Fibroblast of lung (primary cell): ENCODE measurements around the gene NANS. TPM values are rescaled to one million over a fixed set of nuclear protein-coding genes. Genes with fewer than 3 reads are reported as not detected.

ENCODE experiments used
- DNase-seq, 2 donors: peaks; one replicate each; pipeline versions ENCODE4 v3.0.0 to v3.0.0-alpha.2; 2010; ENCODE audit warnings: low read depth in 2 of 2
- H2AFZ ChIP-seq: 2 replicates; pipeline ENCODE4 v1.5.1; 2012; ENCODE audit warnings: low read length, control low read depth, inconsistent platforms
- H3K27ac ChIP-seq: 2 replicates; pipeline ENCODE4 v1.5.1; 2011; ENCODE audit warnings: low read length, control low read depth; ENCODE audit not compliant: insufficient read depth
- H3K27me3 ChIP-seq: 2 replicates; pipeline ENCODE4 v1.5.1; 2011; ENCODE audit warnings: mild to moderate bottlenecking, low read length; ENCODE audit not compliant: control insufficient read depth, insufficient read depth
- H3K36me3 ChIP-seq: 2 replicates; pipeline ENCODE4 v1.5.1; 2011; ENCODE audit warnings: low read length; ENCODE audit not compliant: control insufficient read depth, insufficient read depth
- H3K4me1 ChIP-seq: 2 replicates; pipeline ENCODE4 v1.5.1; 2011; ENCODE audit warnings: low read length; ENCODE audit not compliant: control insufficient read depth, insufficient read depth; ENCODE audit errors: extremely low read depth
- H3K4me2 ChIP-seq: 2 replicates; pipeline ENCODE4 v1.5.1; 2011; ENCODE audit warnings: low read length, control low read depth; ENCODE audit not compliant: insufficient read depth; ENCODE audit errors: extremely low read depth
- H3K4me3 ChIP-seq, 4 experiments: fragments of 200-600 bp in 1 of 4; sonication (generic) in 1 of 4; replicated peaks in 1 of 4; 2 replicates each; pipeline ENCODE4 v1.5.1; 2011 to 2016; ENCODE audit warnings: low read length in 4 of 4, low read depth in 3 of 4, mild to moderate bottlenecking in 3 of 4, control low read depth in 2 of 4, inconsistent platforms in 1 of 4, mixed read lengths in 1 of 4; ENCODE audit not compliant: insufficient read depth in 1 of 4; ENCODE audit errors: control extremely low read depth in 1 of 4
- H3K79me2 ChIP-seq: 2 replicates; pipeline ENCODE4 v1.5.1; 2012; ENCODE audit warnings: mild to moderate bottlenecking, low read length, inconsistent platforms; ENCODE audit not compliant: control insufficient read depth, insufficient read depth
- H3K9ac ChIP-seq: 2 replicates; pipeline ENCODE4 v1.5.1; 2011; ENCODE audit warnings: mild to moderate bottlenecking, low read length, control low read depth; ENCODE audit not compliant: insufficient read depth
- H3K9me3 ChIP-seq: 2 replicates; pipeline ENCODE4 v1.5.1; 2012; ENCODE audit warnings: low read depth, low read length; ENCODE audit not compliant: control insufficient read depth, insufficient read depth
- H4K20me1 ChIP-seq: 2 replicates; pipeline ENCODE4 v1.5.1; 2011; ENCODE audit warnings: low read length; ENCODE audit not compliant: control insufficient read depth, insufficient read depth; ENCODE audit errors: extremely low read depth
- EZH2 ChIP-seq: IDR thresholded peaks from 2 replicates; pipeline ENCODE4 v1.5.1; 2012; ENCODE audit warnings: low read length, control low read depth, mild to moderate bottlenecking; ENCODE audit errors: missing control alignments
- polyA plus RNA-seq, 2 donors: library from polyadenylated mRNA; depleted of rRNA in 1 of 2; stranded (reverse) in 1 of 2; unstranded in 1 of 2; fragments of >200 nt; gene quantifications; 2 replicates each; pipeline ENCODE4 v1.2.1, GENCODE V29; 2011 to 2012; ENCODE audit warnings: missing spikeins in 1 of 2
- total RNA-seq: library from RNA; depleted of rRNA; stranded (reverse); fragments of >200 nt; gene quantifications from 2 replicates; pipeline ENCODE4 v1.2.1, GENCODE V29; 2014
- TF ChIP-seq, protein P1 (sequence below), 2 donors: IDR thresholded peaks in 1 of 2; conservative IDR thresholded peaks in 1 of 2; 1 replicate in 1 of 2; 2 replicates in 1 of 2; pipeline ENCODE4 v1.5.1; 2011 to 2012; ENCODE audit warnings: low read length in 2 of 2, control low read depth in 1 of 2, inconsistent platforms in 1 of 2, low read depth in 1 of 2, mild to moderate bottlenecking in 1 of 2

NANS gene
- total and polyA plus RNA-seq, 2 donors (not counting 1 experiment from before 2014, with no cell fraction given), result 83.9 to 105 TPM

DNA sequence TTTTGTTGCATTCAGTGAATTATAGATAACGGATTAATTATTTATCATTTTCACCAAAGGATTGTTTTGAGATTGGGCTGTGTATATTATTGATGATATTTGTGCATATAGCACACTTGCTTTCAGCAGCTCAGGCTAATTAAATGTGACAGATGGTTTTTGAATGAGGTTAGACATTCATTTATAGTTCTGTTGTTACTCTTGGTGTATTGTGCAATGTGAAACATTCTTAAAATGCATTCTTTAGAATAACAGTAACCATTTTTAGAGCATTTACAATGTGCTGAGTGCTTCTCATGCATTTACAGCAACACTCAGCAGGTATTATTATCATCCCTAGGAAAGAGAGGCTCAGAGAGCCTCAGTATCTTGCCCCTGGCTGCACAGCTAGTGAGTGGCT, 23.8 kb downstream of the NANS start:
- Histone ChIP-seq H3K9ac (no peak overlapping the region), H3K4me1 (peaks cover 13% of the 10 kb centered on the region), H3K4me3 (no peak overlapping the region), H2AFZ (no peak overlapping the region), H3K9me3 (no peaks in the 10 kb centered on the region), H3K4me2 (no peak overlapping the region), H3K79me2 (no peaks in the 10 kb centered on the region), H3K36me3 (peaks cover 7% of the 10 kb centered on the region), H3K27me3 (no peaks in the 10 kb centered on the region), H4K20me1 (no peaks in the 10 kb centered on the region), H3K27ac (no peak overlapping the region)
- peak in 1 of 2 donors; percentile 22 for DNase-seq
- no peak for TF ChIP-seq EZH2
- TF ChIP-seq, protein P1, sequence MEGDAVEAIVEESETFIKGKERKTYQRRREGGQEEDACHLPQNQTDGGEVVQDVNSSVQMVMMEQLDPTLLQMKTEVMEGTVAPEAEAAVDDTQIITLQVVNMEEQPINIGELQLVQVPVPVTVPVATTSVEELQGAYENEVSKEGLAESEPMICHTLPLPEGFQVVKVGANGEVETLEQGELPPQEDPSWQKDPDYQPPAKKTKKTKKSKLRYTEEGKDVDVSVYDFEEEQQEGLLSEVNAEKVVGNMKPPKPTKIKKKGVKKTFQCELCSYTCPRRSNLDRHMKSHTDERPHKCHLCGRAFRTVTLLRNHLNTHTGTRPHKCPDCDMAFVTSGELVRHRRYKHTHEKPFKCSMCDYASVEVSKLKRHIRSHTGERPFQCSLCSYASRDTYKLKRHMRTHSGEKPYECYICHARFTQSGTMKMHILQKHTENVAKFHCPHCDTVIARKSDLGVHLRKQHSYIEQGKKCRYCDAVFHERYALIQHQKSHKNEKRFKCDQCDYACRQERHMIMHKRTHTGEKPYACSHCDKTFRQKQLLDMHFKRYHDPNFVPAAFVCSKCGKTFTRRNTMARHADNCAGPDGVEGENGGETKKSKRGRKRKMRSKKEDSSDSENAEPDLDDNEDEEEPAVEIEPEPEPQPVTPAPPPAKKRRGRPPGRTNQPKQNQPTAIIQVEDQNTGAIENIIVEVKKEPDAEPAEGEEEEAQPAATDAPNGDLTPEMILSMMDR (conservative IDR thresholded peaks at IDR 0.05 in 1 of 2, IDR thresholded peaks at IDR 0.05 in 1 of 2; ENCODE audit: low read depth in 1 of 2, low read length in 2 of 2), result no peak

DNA sequence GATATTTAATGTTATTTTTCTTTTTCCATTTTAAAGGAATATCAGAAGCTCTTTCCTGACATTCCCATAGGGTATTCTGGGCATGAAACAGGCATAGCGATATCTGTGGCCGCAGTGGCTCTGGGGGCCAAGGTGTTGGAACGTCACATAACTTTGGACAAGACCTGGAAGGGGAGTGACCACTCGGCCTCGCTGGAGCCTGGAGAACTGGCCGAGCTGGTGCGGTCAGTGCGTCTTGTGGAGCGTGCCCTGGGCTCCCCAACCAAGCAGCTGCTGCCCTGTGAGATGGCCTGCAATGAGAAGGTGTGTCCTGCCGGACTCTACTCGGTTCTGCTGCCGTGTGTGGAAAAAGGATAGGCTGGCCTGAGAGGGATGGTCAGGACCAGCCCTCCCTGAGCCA, 24.2 kb downstream of the NANS start:
- no peak for DNase-seq
- Histone ChIP-seq H2AFZ (no peak overlapping the region), H3K27me3 (no peaks in the 10 kb centered on the region), H4K20me1 (no peaks in the 10 kb centered on the region), H3K36me3 (peaks cover 7% of the 10 kb centered on the region), H3K9ac (no peak overlapping the region), H3K4me1 (peaks cover 11% of the 10 kb centered on the region), H3K27ac (peak overlapping the region; percentile 23), H3K9me3 (no peaks in the 10 kb centered on the region), H3K4me2 (no peak overlapping the region), H3K4me3 (no peak overlapping the region), H3K79me2 (no peaks in the 10 kb centered on the region)
- TF ChIP-seq EZH2, result no peak
- TF ChIP-seq, protein P1 (conservative IDR thresholded peaks at IDR 0.05 in 1 of 2, IDR thresholded peaks at IDR 0.05 in 1 of 2; ENCODE audit: low read depth in 1 of 2, low read length in 2 of 2), result no peak

DNA sequence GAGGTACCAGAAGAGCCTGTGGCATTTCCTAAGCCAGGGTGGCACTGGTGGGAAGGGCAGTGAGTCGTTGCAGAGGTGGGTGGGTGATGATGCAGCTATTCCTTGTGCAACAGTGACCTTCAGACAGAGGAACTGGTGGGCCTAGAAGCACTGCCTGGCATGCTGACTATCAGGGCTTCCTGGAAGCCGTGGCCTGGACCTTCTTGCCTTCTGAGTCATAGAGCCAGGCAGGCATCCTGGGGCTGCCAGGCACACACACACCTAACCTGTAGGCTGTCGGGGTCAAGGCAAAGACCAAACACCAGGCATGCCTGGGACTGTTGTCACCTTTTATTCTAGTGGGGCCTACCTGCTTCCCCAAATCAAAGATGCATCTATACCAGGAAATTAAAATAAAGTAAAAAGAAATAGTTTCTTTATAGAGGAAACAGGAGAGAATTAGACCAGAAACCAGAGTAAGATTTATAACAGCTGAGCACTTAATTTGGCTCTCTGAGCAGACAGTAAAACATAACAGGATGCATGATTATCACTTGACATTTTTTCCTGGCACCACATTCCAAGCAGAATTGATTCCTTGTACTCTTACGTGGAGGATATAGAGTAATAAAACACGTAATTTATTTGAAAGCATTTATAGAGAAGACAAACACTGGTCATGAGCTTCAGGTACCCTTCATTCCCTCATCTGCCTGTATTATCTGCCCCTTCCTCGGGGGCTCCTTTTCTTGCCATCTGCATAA, 25.1 kb downstream of the NANS start:
- no peaks in the 10 kb centered on the region for H3K27me3 ChIP-seq
- no peak overlapping the region for H3K27ac ChIP-seq
- peak in 1 of 2 donors; percentile 10 for DNase-seq

More for the DNA sequence above, 25.1 kb downstream of the NANS start:
- peaks cover 7% of the 10 kb centered on the region for H3K36me3 ChIP-seq
- no peaks in the 10 kb centered on the region for H3K79me2 ChIP-seq
- peaks cover 11% of the 10 kb centered on the region for H3K4me1 ChIP-seq
- H4K20me1 ChIP-seq, result no peaks in the 10 kb centered on the region
- no peaks in the 10 kb centered on the region for H3K9me3 ChIP-seq
- TF ChIP-seq EZH2, result no peak
- TF ChIP-seq, protein P1 (conservative IDR thresholded peaks at IDR 0.05 in 1 of 2, IDR thresholded peaks at IDR 0.05 in 1 of 2; ENCODE audit: low read depth in 1 of 2, low read length in 2 of 2), result no peak
- no peak overlapping the region for H2AFZ ChIP-seq
- no peak overlapping the region for H3K4me2 ChIP-seq
- no peak overlapping the region for H3K4me3 ChIP-seq
- no peak overlapping the region for H3K9ac ChIP-seq
